AG04449 (cell line): ENCODE measurements around the gene ATP8B4.

ENCODE experiments used
- CTCF ChIA-PET: fragments of 350-600 bp; formaldehyde crosslinking; extraction: SDS; loops from one replicate; lab custom pipeline; 2021; ENCODE audit warnings: antibody characterized with exemption; lab: Yijun Ruan, JAX
- POLR2A ChIA-PET: fragments of 400-600, 350-600 bp; formaldehyde crosslinking; extraction: SDS; loops from one replicate; lab custom pipeline; 2020; ENCODE audit warnings: antibody characterized with exemption, inconsistent platforms; lab: Yijun Ruan, JAX
- DNase-seq: peaks from one replicate; pipeline ENCODE4 v3.0.0-alpha.2; 2010; ENCODE audit warnings: low read depth, low spot score
- H3K4me3 ChIP-seq: 2 replicates; pipeline ENCODE4 v1.5.1; 2011; ENCODE audit warnings: low read depth, mild to moderate bottlenecking, control low read depth, low read length
- CTCF ChIP-seq: IDR thresholded peaks from one replicate; pipeline ENCODE4 v1.5.1; 2011; ENCODE audit warnings: mild to moderate bottlenecking, moderate library complexity, low read length, control low read depth, inconsistent platforms; ENCODE audit not compliant: insufficient read depth; ENCODE audit errors: missing control alignments

Gene ATP8B4

GRCh38 chr15:50143255-50143860 is 24.3 kb upstream of the ATP8B4 start:
- CTCF ChIA-PET: interaction anchor here (0.6 to 1.8 kb wide), 3 partner anchors 173 to 911 kb away, joined by 3 to 9 read pairs (median 3); no protein-coding TSS in a partner anchor
- TF ChIP-seq CTCF: no peak
- POLR2A ChIA-PET: no interaction called here
- DNase-seq: no peak
- no peak overlapping the region for H3K4me3 ChIP-seq

GRCh38 chr15:50141856-50142255 is 22.8 kb upstream of the ATP8B4 start:
- no peak overlapping the region for H3K4me3 ChIP-seq
- CTCF ChIA-PET: interaction anchor here (1.8 to 2.0 kb wide), 2 partner anchors 174 to 906 kb away, joined by 8 to 9 read pairs; no protein-coding TSS in a partner anchor
- no peak for TF ChIP-seq CTCF
- no peak for DNase-seq
- POLR2A ChIA-PET: no interaction called here

- H3K4me3 ChIP-seq: no peak overlapping the region
- CTCF ChIA-PET: interaction anchor here (2.0 kb wide), 1 partner anchor 175 kb away, joined by 8 read pairs; no protein-coding TSS in a partner anchor
- no peak for DNase-seq
- POLR2A ChIA-PET: no interaction called here
- TF ChIP-seq CTCF: no peak
Measured at GRCh38 chr15:50140983-50141382, 21.9 kb upstream of the ATP8B4 start.

- DNase-seq: no peak
- CTCF ChIA-PET: interaction anchor here (1.1 kb wide), 1 partner anchor 8 kb away, joined by 3 read pairs; no protein-coding TSS in a partner anchor
- POLR2A ChIA-PET: no interaction called here
- no peak for TF ChIP-seq CTCF
- H3K4me3 ChIP-seq: no peak overlapping the region
Measured at GRCh38 chr15:50140098-50140497, 21.1 kb upstream of the ATP8B4 start.

- ChIA-PET CTCF (interaction anchor here (0.9 to 1.2 kb wide), 3 partner anchors 8 to 903 kb away, joined by 3 to 6 read pairs (median 4); no protein-coding TSS in a partner anchor), POLR2A (no interaction called here)
- no peak for TF ChIP-seq CTCF
- DNase-seq: no peak
- H3K4me3 ChIP-seq: no peak overlapping the region
Measured at GRCh38 chr15:50138391-50138790, 19.4 kb upstream of the ATP8B4 start.

- no peak for TF ChIP-seq CTCF
- H3K4me3 ChIP-seq: no peak overlapping the region
- ChIA-PET CTCF (interaction anchor here (0.9 to 1.2 kb wide), 5 partner anchors 9 to 903 kb away, joined by 3 to 6 read pairs (median 3); no protein-coding TSS in a partner anchor), POLR2A (no interaction called here)
- DNase-seq: no peak
Measured at GRCh38 chr15:50137893-50138292, 18.9 kb upstream of the ATP8B4 start.
